ENCODE results near the gene C12orf57.

GRCh38 chr12:6963016-6963731 lies 19.4 kb downstream of the C12orf57 start:
- no peak for TF ChIP-seq CTCF (IDR thresholded peaks at IDR 0.05; ENCODE audit: insufficient read depth, low read length)
- no peak for TF ChIP-seq REST (IDR thresholded peaks at IDR 0.05; ENCODE audit: insufficient replicate concordance, low read depth)
